Measurements from ENCODE around the gene UBAP1.

GRCh38 chr9:34282096-34282495, 103.3 kb downstream of the UBAP1 start:
- TF ChIP-seq EP300 (IDR thresholded peaks at IDR 0.05) (no peak), CTCF (IDR thresholded peaks at IDR 0.05) (no peak), POLR2AphosphoS5 (IDR thresholded peaks at IDR 0.05) (no peak), POLR2A (IDR thresholded peaks at IDR 0.05) (no peak)
